HepG2 (cell line): ENCODE measurements around the gene IZUMO4. TPM values are rescaled to one million over a fixed set of nuclear protein-coding genes. Genes with fewer than 3 reads are reported as not detected.
A peak's percentile ranks its signal among the peaks of the same experiment; 100 is the strongest.

Experiments used
- BRCA1 ChIP-seq: sonication (generic); formaldehyde crosslinking; IDR thresholded peaks from 2 replicates; pipeline ENCODE4 v1.4.0; 2020; ENCODE audit warnings: missing genetic modification reagents
- CSRNP2 ChIP-seq: sonication (generic); formaldehyde crosslinking; conservative IDR thresholded peaks from 2 replicates; pipeline ENCODE4 v1.8.0; 2022; ENCODE audit warnings: low read depth, missing genetic modification reagents
- GATA4 ChIP-seq: sonication (generic); IDR thresholded peaks from 2 replicates; pipeline ENCODE4 v1.6.1; 2016; ENCODE audit warnings: antibody characterized with exemption, low read depth, borderline replicate concordance
- HIC2 ChIP-seq: sonication (generic); formaldehyde crosslinking; IDR thresholded peaks from 2 replicates; pipeline ENCODE4 v1.9.0; 2022; ENCODE audit warnings: low read depth, missing genetic modification reagents
- KAT7 ChIP-seq: IDR thresholded peaks from 2 replicates; pipeline ENCODE4 v1.6.1; 2018; ENCODE audit warnings: borderline replicate concordance, missing compliant biosample characterization
- LBX2 ChIP-seq: sonication (generic); formaldehyde crosslinking; IDR thresholded peaks from 2 replicates; pipeline ENCODE4 v1.5.0; 2020; ENCODE audit warnings: missing genetic modification reagents, mild to moderate bottlenecking, borderline replicate concordance
- MAX ChIP-seq: IDR thresholded peaks from 2 replicates; pipeline ENCODE4 v1.6.1; 2012; ENCODE audit warnings: inconsistent platforms
- MAZ ChIP-seq, 2 experiments: sonication (generic) in 1 of 2; formaldehyde crosslinking in 1 of 2; IDR thresholded peaks; 2 replicates each; pipeline versions ENCODE4 v1.5.0 to v1.6.1; 2012 to 2020; ENCODE audit warnings: low read depth in 2 of 2, mild to moderate bottlenecking in 2 of 2, borderline replicate concordance in 1 of 2, improper control_type of control experiment in 1 of 2, low read length in 1 of 2, missing genetic modification reagents in 1 of 2, moderate library complexity in 1 of 2
- NCOR1 ChIP-seq: fragments of 200-600 bp; sonication (generic); IDR thresholded peaks from 2 replicates; pipeline ENCODE4 v1.7.0; 2017; ENCODE audit warnings: antibody characterized with exemption, low read length, borderline replicate concordance
- RFX5 ChIP-seq: IDR thresholded peaks from 2 replicates; pipeline ENCODE4 v1.6.1; 2011; ENCODE audit warnings: low read depth, low read length, improper control_type of control experiment
- SIX1 ChIP-seq: sonication (generic); formaldehyde crosslinking; IDR thresholded peaks from 2 replicates; pipeline ENCODE4 v1.4.0; 2020; ENCODE audit warnings: missing genetic modification reagents, borderline replicate concordance
- SOX5 ChIP-seq: IDR thresholded peaks from 2 replicates; pipeline ENCODE4 v1.6.1; 2016; ENCODE audit warnings: borderline replicate concordance
- TCF7L2 ChIP-seq: IDR thresholded peaks from 2 replicates; pipeline ENCODE4 v1.6.1; 2011; ENCODE audit warnings: mild to moderate bottlenecking, low read depth, low read length, moderate library complexity
- ZFP37 ChIP-seq: sonication (generic); formaldehyde crosslinking; IDR thresholded peaks from 2 replicates; pipeline ENCODE4 v1.4.0; 2020; ENCODE audit warnings: missing genetic modification reagents, borderline replicate concordance
- ZNF121 ChIP-seq: sonication (generic); formaldehyde crosslinking; IDR thresholded peaks from 2 replicates; pipeline ENCODE4 v1.5.0; 2020; ENCODE audit warnings: mild to moderate bottlenecking, missing genetic modification reagents
- ZNF280D ChIP-seq: sonication (generic); formaldehyde crosslinking; IDR thresholded peaks from 2 replicates; pipeline ENCODE4 v1.5.1; 2020; ENCODE audit warnings: mild to moderate bottlenecking, missing genetic modification reagents
- ZNF446 ChIP-seq: sonication (generic); formaldehyde crosslinking; IDR thresholded peaks from 2 replicates; pipeline ENCODE4 v1.5.0; 2020; ENCODE audit warnings: mild to moderate bottlenecking, missing genetic modification reagents
- ZNF503 ChIP-seq: sonication (generic); formaldehyde crosslinking; IDR thresholded peaks from 2 replicates; pipeline ENCODE4 v1.4.0; 2020; ENCODE audit warnings: missing genetic modification reagents
- ZNF546 ChIP-seq: sonication (generic); formaldehyde crosslinking; conservative IDR thresholded peaks from 2 replicates; pipeline ENCODE4 v1.8.1; 2023; ENCODE audit warnings: mild to moderate bottlenecking, missing genetic modification reagents
- polyA plus RNA-seq, 8 experiments: library from polyadenylated mRNA; depleted of rRNA in 3 of 8; stranded (reverse) in 7 of 8; unstranded in 1 of 8; fragments of >200 nt; fragmentation: Illumina TruSeq in 4 of 8; extraction: Trizol in 4 of 8; gene quantifications; 2 replicates each; pipeline versions ENCODE4 v1.2.1 to v1.2.3, GENCODE V29; 2011 to 2016; ENCODE audit warnings: low read depth in 4 of 8, missing spikeins in 1 of 8, mixed read lengths in 1 of 8; ENCODE audit not compliant: insufficient read depth in 1 of 8
- total RNA-seq, 5 experiments: library from RNA; depleted of rRNA; stranded (reverse); fragments of >200 nt; fragmentation: Illumina TruSeq; extraction: Trizol; gene quantifications; 2 replicates each; pipeline ENCODE4 v1.2.3, GENCODE V29; 2016; ENCODE audit warnings: low read depth in 1 of 5

The IZUMO4 gene
- total and polyA plus RNA-seq, 2 of the 13 experiments (the other 11 are each of a cell fraction or from before 2014, with no cell fraction given), result 0.77 to 3.9 TPM

- TF ChIP-seq LBX2 (CRISPR knock-in tag) (no peak), GATA4 (no peak), ZNF280D (CRISPR knock-in tag) (no peak), BRCA1 (no peak), KAT7 (no peak), TCF7L2 (no peak), MAX (peak; percentile 45; the same call in 1 of the 2 replicates), HIC2 (CRISPR knock-in tag) (peak; percentile 78; the same call in 1 of the 2 replicates), ZNF121 (CRISPR knock-in tag) (no peak), MAZ (IDR thresholded peaks at IDR 0.05; ENCODE audit: borderline replicate concordance, low read depth, low read length) (no peak), MAZ (CRISPR knock-in tag; IDR thresholded peaks at IDR 0.05; ENCODE audit: low read depth) (no peak), CSRNP2 (CRISPR knock-in tag) (no peak), RFX5 (no peak), ZNF546 (CRISPR knock-in tag) (no peak), ZNF503 (CRISPR knock-in tag) (no peak), ZFP37 (CRISPR knock-in tag) (no peak), SIX1 (CRISPR knock-in tag) (no peak), SOX5 (CRISPR knock-in tag) (no peak; the same call in 1 of the 2 replicates), NCOR1 (no peak), ZNF446 (CRISPR knock-in tag) (no peak)
These were observed 44.7 kb upstream of the IZUMO4 start (continued) for GRCh38 chr19:2051773-2052704.
